SK-N-SH treated with all-trans-retinoic acid at 6 μM for 48 hours (cell line): ENCODE data around the gene SERPINA12.

ENCODE experiments used
- ARNTL ChIP-seq: fragments of 450-650 bp; formaldehyde crosslinking; IDR thresholded peaks from 2 replicates; pipeline ENCODE4 v1.5.0; 2020; ENCODE audit warnings: low read depth, mild to moderate bottlenecking, moderate library complexity, borderline replicate concordance
- CSDC2 ChIP-seq: fragments of 250-450 bp; sonication (Bioruptor Pico); IDR thresholded peaks from 2 replicates; pipeline ENCODE4 v1.5.0; 2020; ENCODE audit warnings: mild to moderate bottlenecking, moderate library complexity

DNA sequence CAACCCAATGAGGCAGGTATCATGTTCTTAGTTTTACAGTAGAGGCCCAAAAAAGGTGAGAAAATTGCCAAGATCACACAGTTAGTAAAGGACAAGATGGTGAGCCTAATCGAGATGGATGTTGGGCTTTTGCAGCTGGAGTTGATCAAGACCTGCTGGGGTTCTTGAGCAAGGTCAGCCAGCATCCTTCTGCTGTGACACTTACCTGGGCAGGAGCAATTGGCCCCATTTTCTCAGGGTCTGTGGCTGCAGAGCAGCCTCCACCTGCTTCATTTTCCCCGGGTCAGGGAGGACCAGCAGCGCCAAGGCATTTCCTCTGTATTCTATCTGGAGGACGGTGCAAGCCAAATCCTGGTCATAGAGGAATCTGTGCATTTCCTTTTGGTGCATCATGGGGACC is 63.1 kb downstream of the SERPINA12 start:
- no peak for TF ChIP-seq CSDC2
- TF ChIP-seq ARNTL = no peak
